ENCODE measurements around the gene RDH5. TPM values are rescaled to one million over a fixed set of nuclear protein-coding genes. Genes with fewer than 3 reads are reported as not detected.

The RDH5 gene
- total RNA-seq, 5 donors from 2014 or later (not counting 1 experiment from before 2014, with no cell fraction given): 13.0 to 29.1 (median 22.4) TPM

DNA sequence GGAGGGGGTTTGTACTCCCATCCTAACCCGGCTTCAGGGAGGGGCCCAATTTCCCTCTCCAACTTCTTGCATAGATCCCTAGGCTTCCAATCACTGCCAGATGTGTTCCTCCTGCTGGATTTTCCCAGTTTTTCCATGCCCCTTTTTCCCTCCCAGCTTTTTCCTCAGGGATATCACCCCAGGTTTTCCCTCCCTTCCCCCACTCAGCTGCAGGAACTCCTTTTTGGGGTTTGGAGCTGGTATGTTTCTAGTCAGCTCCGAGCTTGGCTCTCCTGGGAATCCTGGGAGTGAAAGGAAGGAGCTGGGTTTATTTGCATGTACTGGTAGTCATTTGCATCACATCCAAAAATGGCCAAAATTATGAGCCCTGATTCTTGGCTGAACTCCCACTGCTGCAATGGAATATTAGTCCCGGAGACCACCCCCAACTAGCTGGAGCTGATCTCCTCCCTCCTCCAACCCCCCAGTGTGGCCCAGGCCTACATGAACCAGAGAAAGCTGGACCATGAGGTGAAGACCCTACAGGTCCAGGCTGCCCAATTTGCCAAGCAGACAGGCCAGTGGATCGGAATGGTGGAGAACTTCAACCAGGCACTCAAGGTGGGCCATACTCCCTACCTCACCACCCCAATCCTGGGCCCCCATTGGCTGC lies 1.4 kb upstream of the RDH5 start:
- Histone ChIP-seq H3K27ac (ENCODE audit: low read length) (no peak overlapping the region), H3K4me1 (ENCODE audit: control insufficient read depth in 1 of 2, extremely low read depth in 1 of 2, insufficient read depth in 2 of 2, low read length in 2 of 2) (peaks cover 9 to 48% of the 10 kb centered on the region in 2 experiments), H3K9me3 (no peaks in the 10 kb centered on the region), H3K36me3 (ENCODE audit: control insufficient read depth in 2 of 2, extremely low read depth in 1 of 2, insufficient read depth in 1 of 2, low read length in 1 of 2) (peaks cover 6 to 24% of the 10 kb centered on the region in 2 donors), H3K27me3 (replicated peaks in 1 of 2; ENCODE audit: control insufficient read depth in 2 of 2, extremely low read depth in 1 of 2, insufficient read depth in 2 of 2, low read length in 1 of 2) (no peaks in the 10 kb centered on the region), H3K4me3 (ENCODE audit: control insufficient read depth in 1 of 2, extremely low read depth in 1 of 2, low read length in 1 of 2) (no peak overlapping the region)
- CTCF ChIA-PET: no interaction called here
- DNase-seq (no peak), ATAC-seq (replicated peaks in 1 of 4) (no peak)
- peaks cover 3% of the 10 kb centered on the region for H3K36me3 Mint-ChIP-seq
- no CpG with 5 or more reads among the region's 4 CpGs for WGBS (ENCODE audit: insufficient coverage)
- H3K4me3 Mint-ChIP-seq: no peak overlapping the region
- peaks cover 0 to 1% of the 10 kb centered on the region in 2 donors for H3K27me3 Mint-ChIP-seq
- peak overlapping the region in 1 of 2 donors; percentile 58 for H3K27ac Mint-ChIP-seq
- POLR2A ChIA-PET: interaction anchor here in 1 of 2 donors (0.6 kb wide), 1 partner anchor 233 kb away, joined by 3 read pairs; no protein-coding TSS in a partner anchor
- H3K4me1 Mint-ChIP-seq: peaks cover 23 to 45% (median 34%) of the 10 kb centered on the region in 3 donors
- no peaks in the 10 kb centered on the region for H3K9me3 Mint-ChIP-seq

DNA sequence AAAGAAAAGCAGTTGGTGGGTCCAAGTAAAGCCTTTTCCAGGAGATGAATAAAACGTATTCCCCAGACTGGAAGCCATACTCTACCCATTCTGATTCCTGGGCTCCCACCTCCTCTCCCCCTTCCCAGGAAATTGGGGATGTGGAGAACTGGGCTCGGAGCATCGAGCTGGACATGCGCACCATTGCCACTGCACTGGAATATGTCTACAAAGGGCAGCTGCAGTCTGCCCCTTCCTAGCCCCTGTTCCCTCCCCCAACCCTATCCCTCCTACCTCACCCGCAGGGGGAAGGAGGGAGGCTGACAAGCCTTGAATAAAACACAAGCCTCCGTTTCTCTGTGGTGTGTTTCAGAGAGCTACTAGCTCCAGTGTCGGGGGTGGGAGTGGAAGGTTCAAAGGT lies 822 bp upstream of the RDH5 start:
- WGBS (ENCODE audit: insufficient coverage): 80% methylated on average over 1 of the region's 7 CpGs
- ChIA-PET POLR2A (no interaction called here), CTCF (interaction anchor here (0.6 to 0.7 kb wide), 2 partner anchors 19 to 28 kb away, joined by 3 to 5 read pairs; no protein-coding TSS in a partner anchor)
- ATAC-seq (replicated peaks in 1 of 4) (no peak), DNase-seq (no peak)
- Mint-ChIP-seq H3K4me1 (peaks cover 23 to 45% (median 34%) of the 10 kb centered on the region in 3 donors), H3K36me3 (peaks cover 3% of the 10 kb centered on the region), H3K27me3 (peaks cover 0 to 1% of the 10 kb centered on the region in 2 donors), H3K9me3 (no peaks in the 10 kb centered on the region), H3K4me3 (no peak overlapping the region), H3K27ac (no peak overlapping the region)
- Histone ChIP-seq H3K9me3 (no peaks in the 10 kb centered on the region), H3K4me3 (ENCODE audit: control insufficient read depth in 1 of 2, extremely low read depth in 1 of 2, low read length in 1 of 2) (no peak overlapping the region), H3K4me1 (ENCODE audit: control insufficient read depth in 1 of 2, extremely low read depth in 1 of 2, insufficient read depth in 2 of 2, low read length in 2 of 2) (peaks cover 9 to 48% of the 10 kb centered on the region in 2 experiments), H3K27me3 (replicated peaks in 1 of 2; ENCODE audit: control insufficient read depth in 2 of 2, extremely low read depth in 1 of 2, insufficient read depth in 2 of 2, low read length in 1 of 2) (no peaks in the 10 kb centered on the region), H3K36me3 (ENCODE audit: control insufficient read depth in 2 of 2, extremely low read depth in 1 of 2, insufficient read depth in 1 of 2, low read length in 1 of 2) (peaks cover 6 to 24% of the 10 kb centered on the region in 2 donors), H3K27ac (ENCODE audit: low read length) (no peak overlapping the region)

DNA sequence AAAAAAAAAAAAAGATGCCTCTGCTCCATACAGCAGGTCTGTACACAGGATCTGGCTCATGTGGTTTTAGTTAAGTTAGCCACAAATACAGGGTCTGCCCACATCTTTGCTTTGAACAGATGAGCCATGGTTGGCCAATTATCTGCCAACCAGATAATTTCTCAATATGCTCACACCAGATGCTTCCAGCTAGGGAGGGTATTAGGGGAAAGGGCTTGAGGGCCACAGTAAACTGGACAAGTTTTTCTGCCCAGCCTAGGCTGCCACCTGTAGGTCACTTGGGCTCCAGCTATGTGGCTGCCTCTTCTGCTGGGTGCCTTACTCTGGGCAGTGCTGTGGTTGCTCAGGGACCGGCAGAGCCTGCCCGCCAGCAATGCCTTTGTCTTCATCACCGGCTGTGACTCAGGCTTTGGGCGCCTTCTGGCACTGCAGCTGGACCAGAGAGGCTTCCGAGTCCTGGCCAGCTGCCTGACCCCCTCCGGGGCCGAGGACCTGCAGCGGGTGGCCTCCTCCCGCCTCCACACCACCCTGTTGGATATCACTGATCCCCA lies 776 bp downstream of the RDH5 start:
- 98% methylated on average over 7 of the region's 9 CpGs for WGBS (ENCODE audit: insufficient coverage)
- Mint-ChIP-seq H3K27ac (no peak overlapping the region), H3K9me3 (no peaks in the 10 kb centered on the region), H3K36me3 (peaks cover 5% of the 10 kb centered on the region), H3K4me1 (peaks cover 28 to 50% (median 32%) of the 10 kb centered on the region in 3 donors), H3K4me3 (no peak overlapping the region), H3K27me3 (no peaks in the 10 kb centered on the region)
- POLR2A ChIA-PET: no interaction called here
- DNase-seq: no peak
- Histone ChIP-seq H3K4me1 (ENCODE audit: control insufficient read depth in 1 of 2, extremely low read depth in 1 of 2, insufficient read depth in 2 of 2, low read length in 2 of 2) (peaks cover 5 to 49% of the 10 kb centered on the region in 2 experiments), H3K4me3 (ENCODE audit: control insufficient read depth in 1 of 2, extremely low read depth in 1 of 2, low read length in 1 of 2) (no peak overlapping the region), H3K36me3 (ENCODE audit: control insufficient read depth in 2 of 2, extremely low read depth in 1 of 2, insufficient read depth in 1 of 2, low read length in 1 of 2) (peaks cover 6 to 31% of the 10 kb centered on the region in 2 donors), H3K27ac (ENCODE audit: low read length) (no peak overlapping the region), H3K9me3 (no peaks in the 10 kb centered on the region), H3K27me3 (replicated peaks in 1 of 2; ENCODE audit: control insufficient read depth in 2 of 2, extremely low read depth in 1 of 2, insufficient read depth in 2 of 2, low read length in 1 of 2) (no peaks in the 10 kb centered on the region)
- CTCF ChIA-PET: no interaction called here
- no peak for ATAC-seq (replicated peaks in 1 of 4)

DNA sequence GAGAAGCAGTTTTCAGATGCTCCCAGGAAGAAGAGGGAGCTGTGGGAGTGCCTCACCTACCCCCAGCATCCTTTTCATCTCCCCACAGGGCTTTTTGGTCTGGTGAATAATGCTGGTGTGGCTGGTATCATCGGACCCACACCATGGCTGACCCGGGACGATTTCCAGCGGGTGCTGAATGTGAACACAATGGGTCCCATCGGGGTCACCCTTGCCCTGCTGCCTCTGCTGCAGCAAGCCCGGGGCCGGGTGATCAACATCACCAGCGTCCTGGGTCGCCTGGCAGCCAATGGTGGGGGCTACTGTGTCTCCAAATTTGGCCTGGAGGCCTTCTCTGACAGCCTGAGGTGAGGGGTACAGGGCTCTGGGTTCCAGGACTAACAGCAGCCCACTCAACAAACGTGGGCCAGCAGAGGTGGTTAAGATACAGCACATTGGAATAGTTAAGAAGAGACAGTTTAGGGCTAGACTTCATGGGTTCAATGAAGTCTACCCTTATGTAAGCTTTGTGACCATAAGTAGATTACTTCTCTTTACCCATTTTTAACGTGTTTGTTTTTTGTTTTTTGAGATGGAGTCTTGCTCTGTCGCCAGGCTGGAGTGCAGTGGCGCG lies 1.5 kb downstream of the RDH5 start:
- WGBS (ENCODE audit: insufficient coverage): 84% methylated on average over 9 of the region's 14 CpGs
- Histone ChIP-seq H3K27me3 (replicated peaks in 1 of 2; ENCODE audit: control insufficient read depth in 2 of 2, extremely low read depth in 1 of 2, insufficient read depth in 2 of 2, low read length in 1 of 2) (no peaks in the 10 kb centered on the region), H3K4me3 (ENCODE audit: control insufficient read depth in 1 of 2, extremely low read depth in 1 of 2, low read length in 1 of 2) (no peak overlapping the region), H3K36me3 (ENCODE audit: control insufficient read depth in 2 of 2, extremely low read depth in 1 of 2, insufficient read depth in 1 of 2, low read length in 1 of 2) (peaks cover 6 to 34% of the 10 kb centered on the region in 2 donors), H3K4me1 (ENCODE audit: control insufficient read depth in 1 of 2, extremely low read depth in 1 of 2, insufficient read depth in 2 of 2, low read length in 2 of 2) (peaks cover 2 to 43% of the 10 kb centered on the region in 2 experiments), H3K9me3 (no peaks in the 10 kb centered on the region), H3K27ac (ENCODE audit: low read length) (no peak overlapping the region)
- CTCF ChIA-PET: no interaction called here
- POLR2A ChIA-PET: no interaction called here
- DNase-seq (no peak), ATAC-seq (replicated peaks in 1 of 4) (no peak)
- Mint-ChIP-seq H3K4me3 (no peak overlapping the region), H3K9me3 (no peaks in the 10 kb centered on the region), H3K36me3 (peaks cover 6% of the 10 kb centered on the region), H3K27me3 (no peaks in the 10 kb centered on the region), H3K27ac (peak overlapping the region in 1 of 2 donors; percentile 45), H3K4me1 (peaks cover 25 to 50% (median 33%) of the 10 kb centered on the region in 3 donors)

DNA sequence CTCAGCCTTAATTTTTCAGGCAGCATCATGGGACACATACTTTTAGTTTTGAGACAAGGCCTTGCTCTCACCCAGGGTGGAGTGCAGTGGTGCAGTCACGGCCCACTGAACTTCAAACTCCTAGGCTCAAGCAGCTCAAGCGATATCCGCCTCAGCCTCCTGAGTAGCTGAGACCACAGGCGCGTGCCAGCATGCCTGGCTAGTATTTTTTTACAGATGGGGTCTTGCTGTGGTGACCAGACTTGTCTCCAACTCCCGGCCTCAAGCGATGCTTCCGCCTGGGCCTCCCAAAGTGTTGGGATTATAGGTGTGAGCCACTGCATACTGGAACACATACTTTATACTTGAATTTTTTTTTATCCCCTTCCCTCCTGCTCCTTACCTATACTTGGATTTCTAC lies 2.8 kb downstream of the RDH5 start:
- peaks cover 2 to 43% of the 10 kb centered on the region in 2 experiments for H3K4me1 ChIP-seq (ENCODE audit: control insufficient read depth in 1 of 2, extremely low read depth in 1 of 2, insufficient read depth in 2 of 2, low read length in 2 of 2)
- ChIA-PET CTCF (interaction anchor here in 1 of 2 donors (0.5 kb wide), 1 partner anchor 8 kb away, joined by 3 read pairs; no protein-coding TSS in a partner anchor), POLR2A (no interaction called here)
- H3K27ac Mint-ChIP-seq: no peak overlapping the region
- H3K4me3 ChIP-seq (ENCODE audit: control insufficient read depth in 1 of 2, extremely low read depth in 1 of 2, low read length in 1 of 2): no peak overlapping the region
- no peaks in the 10 kb centered on the region for H3K9me3 ChIP-seq
- 100% methylated on average over 5 of the region's 8 CpGs for WGBS (ENCODE audit: insufficient coverage)
- H3K27ac ChIP-seq (ENCODE audit: low read length): no peak overlapping the region
- H3K9me3 Mint-ChIP-seq: no peaks in the 10 kb centered on the region
- DNase-seq: no peak
- H3K36me3 Mint-ChIP-seq: peaks cover 6% of the 10 kb centered on the region
- H3K4me3 Mint-ChIP-seq: no peak overlapping the region
- no peaks in the 10 kb centered on the region for H3K27me3 Mint-ChIP-seq
- peaks cover 28 to 50% (median 31%) of the 10 kb centered on the region in 3 donors for H3K4me1 Mint-ChIP-seq
- no peak for ATAC-seq (replicated peaks in 1 of 4)
- peaks cover 6 to 34% of the 10 kb centered on the region in 2 donors for H3K36me3 ChIP-seq (ENCODE audit: control insufficient read depth in 2 of 2, extremely low read depth in 1 of 2, insufficient read depth in 1 of 2, low read length in 1 of 2)
- H3K27me3 ChIP-seq (replicated peaks in 1 of 2; ENCODE audit: control insufficient read depth in 2 of 2, extremely low read depth in 1 of 2, insufficient read depth in 2 of 2, low read length in 1 of 2): no peaks in the 10 kb centered on the region

DNA sequence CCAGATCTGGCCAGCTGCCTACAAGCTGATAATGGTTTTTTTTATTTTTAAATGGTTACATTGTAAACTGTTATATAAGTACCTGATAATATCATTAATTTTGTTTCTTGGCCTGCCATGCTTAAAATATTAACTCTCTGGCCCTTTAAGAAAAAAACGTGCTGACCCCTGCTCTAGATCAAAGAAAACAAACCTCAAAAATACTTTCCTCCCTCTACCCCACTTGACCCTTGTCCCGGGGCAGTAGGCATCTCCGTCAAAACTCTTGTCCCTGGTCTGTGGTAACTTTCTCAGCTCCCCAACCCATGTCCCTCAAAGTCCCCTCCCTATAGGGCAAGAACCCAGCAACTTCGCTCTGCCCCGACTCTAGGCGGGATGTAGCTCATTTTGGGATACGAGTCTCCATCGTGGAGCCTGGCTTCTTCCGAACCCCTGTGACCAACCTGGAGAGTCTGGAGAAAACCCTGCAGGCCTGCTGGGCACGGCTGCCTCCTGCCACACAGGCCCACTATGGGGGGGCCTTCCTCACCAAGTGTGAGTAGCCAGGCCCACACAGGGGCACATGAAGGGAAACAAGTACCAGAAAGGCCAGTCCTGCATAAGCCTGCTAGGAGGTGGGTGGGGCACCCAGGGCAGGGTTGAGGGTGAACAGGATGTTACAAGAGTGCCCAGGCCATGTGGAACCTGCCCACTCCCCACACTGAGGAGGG lies 3.5 kb downstream of the RDH5 start:
- Mint-ChIP-seq H3K27me3 (no peaks in the 10 kb centered on the region), H3K27ac (peak overlapping the region in 1 of 2 donors; percentile 75)

More for the DNA sequence above, 3.5 kb downstream of the RDH5 start:
- Histone ChIP-seq H3K9me3 (no peaks in the 10 kb centered on the region), H3K36me3 (ENCODE audit: control insufficient read depth in 2 of 2, extremely low read depth in 1 of 2, insufficient read depth in 1 of 2, low read length in 1 of 2) (peaks cover 6 to 29% of the 10 kb centered on the region in 2 donors), H3K4me3 (ENCODE audit: control insufficient read depth in 1 of 2, extremely low read depth in 1 of 2, low read length in 1 of 2) (no peak overlapping the region), H3K4me1 (ENCODE audit: control insufficient read depth in 1 of 2, extremely low read depth in 1 of 2, insufficient read depth in 2 of 2, low read length in 2 of 2) (peaks cover 2 to 41% of the 10 kb centered on the region in 2 experiments), H3K27ac (ENCODE audit: low read length) (no peak overlapping the region), H3K27me3 (replicated peaks in 1 of 2; ENCODE audit: control insufficient read depth in 2 of 2, extremely low read depth in 1 of 2, insufficient read depth in 2 of 2, low read length in 1 of 2) (no peaks in the 10 kb centered on the region)
- ChIA-PET CTCF (no interaction called here), POLR2A (no interaction called here)
- peaks cover 23 to 43% (median 28%) of the 10 kb centered on the region in 3 donors for H3K4me1 Mint-ChIP-seq
- ATAC-seq (replicated peaks in 1 of 4) (no peak), DNase-seq (no peak)
- H3K4me3 Mint-ChIP-seq: no peak overlapping the region
- peaks cover 3% of the 10 kb centered on the region for H3K36me3 Mint-ChIP-seq
- no peaks in the 10 kb centered on the region for H3K9me3 Mint-ChIP-seq
- WGBS (ENCODE audit: insufficient coverage): 90% methylated on average over 3 of the region's 10 CpGs
